Amygdala (tissue), 56 donors: ENCODE data around the gene PARD6G.
"Not testable (repeated sequence)": the region's sequence is repeated elsewhere in the genome, so short reads cannot be mapped to it uniquely, and the experiment has no call there.

Source experiments
- DNase-seq, 56 donors: peaks; one replicate each; lab custom pipeline; 2025; lab: John Stamatoyannopoulos, UW

PARD6G gene

DNA sequence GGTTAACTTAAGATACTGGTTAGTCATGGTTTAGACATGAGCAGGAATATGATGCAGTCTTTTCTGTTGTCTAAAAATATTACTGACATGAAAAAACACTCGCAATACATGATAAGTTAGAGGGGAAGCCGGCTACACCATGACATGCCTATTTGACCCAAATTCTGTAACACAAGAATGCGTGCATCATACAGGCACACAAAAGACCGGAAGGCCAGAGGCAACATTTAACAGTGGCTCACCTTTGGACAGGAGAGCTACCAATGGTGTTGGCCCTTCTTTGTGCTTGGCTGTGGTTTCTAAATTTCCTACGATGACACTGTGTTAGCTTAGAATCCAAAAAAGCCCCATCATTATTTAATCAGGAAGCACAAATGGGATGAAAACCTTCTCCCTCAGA, 4.1 kb downstream of the PARD6G start:
- no peak for DNase-seq

DNA sequence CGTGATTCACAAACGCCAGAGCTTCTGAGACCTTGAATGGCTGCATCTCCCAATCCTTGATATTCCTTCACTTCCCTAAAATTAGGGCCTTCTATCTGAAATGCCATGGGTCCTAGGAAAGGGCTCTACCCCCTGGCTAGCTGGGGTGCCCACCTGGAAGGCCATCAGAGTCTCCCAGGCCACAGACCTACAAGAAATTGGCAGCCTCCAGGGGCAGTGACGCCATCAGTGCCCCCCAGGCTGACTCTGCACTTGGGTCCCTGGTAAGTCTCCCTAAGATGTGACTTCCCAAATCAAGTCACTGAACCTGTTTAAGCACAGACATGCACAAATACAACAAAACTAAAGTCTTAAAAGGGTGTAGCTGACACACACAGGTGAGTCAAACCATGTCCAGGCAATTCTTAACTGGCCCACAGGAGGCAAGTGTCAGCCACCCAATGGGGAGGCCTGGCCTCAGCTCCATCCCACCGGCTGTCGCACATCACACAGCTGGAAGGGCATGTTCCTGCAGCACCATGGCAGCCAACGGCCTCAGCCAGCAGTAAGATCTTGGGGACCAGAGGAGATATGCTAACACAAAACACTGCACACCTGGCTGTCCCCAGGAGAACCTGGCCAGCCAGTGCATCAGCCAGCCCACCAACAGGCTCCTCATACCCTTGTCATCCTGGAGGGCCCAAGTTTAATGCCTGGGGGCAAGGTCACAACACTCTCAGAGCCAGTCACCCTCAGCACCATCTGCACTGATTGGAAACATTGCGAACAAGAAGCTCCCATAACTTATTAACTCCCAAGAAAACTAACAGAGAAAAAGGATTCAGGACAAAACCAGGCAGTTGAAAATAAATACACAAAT, 5.2 kb downstream of the PARD6G start:
- no peak for DNase-seq

DNA sequence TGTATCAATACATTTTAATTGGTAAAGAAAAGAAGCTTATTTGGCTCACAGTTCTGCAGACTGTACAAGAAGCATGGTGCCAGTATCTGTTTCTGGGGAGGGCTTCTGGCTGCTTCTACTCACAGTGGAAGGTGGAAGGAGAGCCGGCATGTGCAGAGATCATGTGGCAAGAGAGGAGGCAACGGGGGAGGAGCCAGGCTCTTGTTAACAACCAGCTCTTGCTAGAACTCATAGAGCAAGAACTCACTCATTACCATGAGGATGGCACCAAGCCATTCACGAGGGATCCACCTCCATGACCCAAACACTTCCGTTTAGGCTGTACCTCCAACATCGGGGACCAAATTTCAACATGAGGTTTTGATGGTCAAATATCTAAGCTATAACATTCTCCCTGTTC, 7.5 kb downstream of the PARD6G start:
- DNase-seq = no peak

DNA sequence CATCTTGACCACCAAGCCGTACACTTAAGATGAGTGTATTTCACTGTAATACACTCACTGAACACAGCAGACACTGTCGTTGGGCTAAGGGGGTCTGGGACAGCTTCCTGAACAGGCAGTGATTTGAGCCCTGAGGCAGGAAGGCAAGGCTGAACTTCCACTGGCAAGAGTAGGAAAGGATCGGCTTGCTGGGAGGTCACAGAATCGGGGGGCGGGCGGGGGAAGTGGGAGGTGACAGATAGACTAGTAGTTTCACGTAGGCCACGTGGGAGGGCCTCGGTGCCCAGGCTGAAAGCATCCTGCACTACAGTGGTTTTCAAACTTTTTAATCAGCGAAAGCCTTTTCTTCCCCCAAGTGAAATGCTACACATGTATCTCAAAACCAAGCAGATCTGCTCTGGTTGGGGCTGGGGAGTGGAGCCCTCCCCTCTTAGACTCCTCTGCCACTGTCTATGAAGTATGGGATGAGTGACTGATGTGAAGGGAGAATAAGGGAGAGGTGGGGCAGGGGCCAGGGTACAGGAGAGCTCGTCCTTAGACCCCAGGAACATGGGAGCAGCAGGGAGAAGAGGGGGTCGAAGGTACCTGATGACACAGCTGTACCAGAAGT, 8.6 kb downstream of the PARD6G start:
- DNase-seq = no peak

DNA sequence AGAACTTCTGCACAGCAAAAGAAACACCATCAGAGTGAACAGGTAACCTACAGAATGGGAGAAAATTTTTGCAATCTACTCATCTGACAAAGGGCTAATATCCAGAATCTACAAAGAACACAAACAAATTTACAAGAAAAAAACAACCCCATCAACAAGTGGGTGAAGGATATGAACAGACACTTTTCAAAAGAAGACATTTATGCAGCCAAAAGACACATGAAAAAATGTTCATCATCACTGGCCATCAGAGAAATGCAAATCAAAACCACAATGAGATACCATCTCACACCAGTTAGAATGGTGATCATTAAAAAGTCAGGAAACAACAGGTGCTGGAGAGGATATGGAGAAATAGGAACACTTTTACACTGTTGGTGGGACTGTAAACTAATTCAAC, 9.8 kb downstream of the PARD6G start:
- not testable (repeated sequence) for DNase-seq

DNA sequence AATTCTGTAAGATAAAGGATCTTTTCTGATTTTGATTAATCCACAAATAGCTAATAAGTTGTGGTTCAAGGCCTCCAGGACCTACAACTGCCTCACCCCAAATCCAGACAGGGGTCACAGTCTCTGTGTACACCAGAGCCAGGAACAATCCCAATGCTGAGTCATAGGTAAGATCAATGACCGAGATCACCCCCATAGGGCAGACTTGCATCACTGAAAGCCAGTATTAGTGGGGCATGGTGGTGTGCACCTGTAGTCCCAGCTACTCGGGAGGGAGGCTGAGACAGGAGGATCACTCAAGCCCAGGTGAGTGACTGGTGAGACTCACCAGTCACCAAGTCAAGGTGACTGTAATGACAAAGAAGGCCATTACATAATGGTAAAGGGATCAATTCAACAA, 12.9 kb downstream of the PARD6G start:
- DNase-seq = no peak

DNA sequence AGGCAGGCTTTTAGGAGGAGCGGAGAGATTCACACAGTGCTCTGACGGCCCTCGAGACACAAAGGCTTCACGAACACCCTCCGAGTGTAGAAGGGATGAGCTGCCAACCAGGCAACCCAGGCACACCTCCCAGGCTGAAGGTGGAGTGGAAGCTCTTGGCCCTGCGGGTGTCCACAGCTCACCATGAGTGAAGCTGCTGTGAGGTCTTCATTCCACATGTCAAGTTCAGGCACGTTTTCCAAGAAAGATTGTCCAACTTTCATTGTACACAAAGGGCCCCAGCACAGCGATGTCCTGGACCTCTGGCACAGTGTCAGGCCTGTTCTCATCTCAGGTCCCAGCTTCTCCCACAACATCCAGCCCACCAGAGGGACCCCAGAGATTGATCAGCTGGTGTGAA, 13.4 kb downstream of the PARD6G start:
- DNase-seq = no peak

DNA sequence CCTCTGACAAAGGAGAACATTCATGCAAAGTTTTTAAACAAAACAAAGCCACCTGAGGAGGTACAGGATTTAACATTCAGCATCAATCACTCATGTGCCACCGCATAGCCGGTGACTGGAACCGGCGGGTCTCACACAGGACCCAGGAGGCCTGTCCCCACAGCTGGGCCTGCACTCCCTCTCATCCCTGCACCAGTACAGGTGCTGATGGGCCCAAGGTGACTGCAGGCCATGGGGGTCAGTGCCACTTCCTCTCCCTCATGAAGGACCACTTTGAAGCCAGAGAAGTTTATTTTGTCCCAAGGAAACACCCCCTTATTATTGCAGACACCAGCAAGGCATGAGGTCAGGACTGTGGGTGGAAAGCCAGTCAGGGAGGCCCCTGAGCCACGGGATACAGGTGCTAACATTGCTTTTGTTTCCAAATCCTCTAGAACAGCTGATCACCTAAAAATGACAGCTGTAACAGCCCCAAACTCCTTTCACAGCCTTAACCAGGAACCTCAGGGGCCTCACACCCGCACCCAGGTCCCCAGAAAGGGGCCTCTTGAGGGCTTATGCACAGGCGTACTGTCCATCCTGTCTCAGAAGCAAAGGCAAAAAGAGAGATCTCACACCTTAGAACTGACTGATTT, 14.0 kb downstream of the PARD6G start:
- DNase-seq = no peak

DNA sequence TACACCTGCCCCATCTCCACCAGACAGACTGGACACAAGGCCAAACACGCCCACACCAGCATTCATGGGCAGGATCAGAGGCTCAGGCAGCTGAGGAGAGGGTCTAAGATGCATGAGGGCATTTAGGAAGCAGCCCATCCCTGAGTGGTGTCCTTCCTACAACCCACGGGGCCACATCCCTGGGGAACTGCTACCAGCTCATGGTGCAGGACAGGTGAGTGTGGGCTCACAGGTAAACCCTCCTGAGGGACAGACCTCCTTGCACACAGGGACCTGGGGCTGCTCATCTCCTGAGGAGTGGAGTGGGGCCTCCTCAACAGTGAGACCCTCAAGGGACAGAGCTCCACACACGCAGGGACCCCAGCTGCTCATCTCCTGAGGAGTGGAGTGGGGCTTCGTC, 14.6 kb downstream of the PARD6G start:
- DNase-seq = no peak

DNA sequence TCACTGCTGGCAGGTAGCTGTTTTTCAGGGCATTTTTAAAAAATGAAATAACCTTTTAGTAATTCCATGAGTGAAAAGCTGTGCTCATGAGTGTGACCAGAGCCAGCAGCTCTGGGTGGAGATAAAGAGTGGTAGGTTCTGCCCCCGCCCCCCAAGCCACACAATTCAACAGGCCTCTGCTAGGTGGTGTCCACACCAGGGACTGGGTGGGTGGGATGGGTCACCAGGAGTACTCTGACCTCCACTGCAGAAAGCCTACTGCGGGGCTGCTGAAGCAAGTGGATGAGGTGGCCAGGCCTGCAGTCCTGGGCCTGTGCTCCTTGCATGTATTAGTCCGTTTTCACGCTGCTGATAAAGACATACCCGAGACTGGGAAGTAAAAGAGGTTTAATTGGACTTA, 15.3 kb downstream of the PARD6G start:
- DNase-seq = no peak

DNA sequence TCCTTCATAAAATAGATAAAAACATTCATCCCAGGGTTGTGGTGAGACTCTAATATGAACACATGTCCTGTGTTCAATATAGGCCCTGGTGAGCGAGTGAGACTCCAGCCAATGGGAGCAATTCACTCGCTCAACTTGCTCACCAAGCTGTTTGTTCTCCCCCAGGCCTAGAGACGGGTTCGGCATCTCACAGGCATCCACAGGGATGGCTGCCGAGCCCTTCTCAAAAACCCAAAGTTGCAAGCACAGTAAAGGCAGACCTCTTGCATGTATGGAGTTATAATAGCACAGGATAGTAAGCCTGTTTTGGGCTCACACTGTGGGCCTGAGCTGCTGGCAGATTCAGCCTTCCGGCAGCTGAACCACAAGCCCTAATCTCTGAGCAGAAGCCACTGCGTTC, 15.7 kb downstream of the PARD6G start:
- no peak for DNase-seq

DNA sequence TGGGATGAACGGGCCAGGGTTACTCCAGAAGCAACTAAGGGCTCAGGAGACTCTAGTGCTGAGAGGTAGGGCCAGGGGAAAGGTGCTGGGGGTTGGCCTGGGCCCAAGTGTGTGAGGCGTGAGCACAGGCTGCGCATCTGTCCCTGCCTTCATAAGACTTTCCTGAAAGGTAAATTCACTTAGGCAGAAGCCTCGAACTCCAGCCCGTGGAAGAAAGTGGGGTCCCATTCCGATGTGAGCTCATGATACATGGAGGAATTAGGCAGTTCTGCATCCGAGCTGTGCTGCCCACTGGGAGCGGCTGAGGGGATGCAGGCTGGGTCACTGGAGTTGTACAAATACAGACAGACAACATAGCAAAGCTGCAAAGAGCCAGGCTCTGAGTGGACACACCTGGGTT, 16.2 kb downstream of the PARD6G start:
- no peak for DNase-seq

DNA sequence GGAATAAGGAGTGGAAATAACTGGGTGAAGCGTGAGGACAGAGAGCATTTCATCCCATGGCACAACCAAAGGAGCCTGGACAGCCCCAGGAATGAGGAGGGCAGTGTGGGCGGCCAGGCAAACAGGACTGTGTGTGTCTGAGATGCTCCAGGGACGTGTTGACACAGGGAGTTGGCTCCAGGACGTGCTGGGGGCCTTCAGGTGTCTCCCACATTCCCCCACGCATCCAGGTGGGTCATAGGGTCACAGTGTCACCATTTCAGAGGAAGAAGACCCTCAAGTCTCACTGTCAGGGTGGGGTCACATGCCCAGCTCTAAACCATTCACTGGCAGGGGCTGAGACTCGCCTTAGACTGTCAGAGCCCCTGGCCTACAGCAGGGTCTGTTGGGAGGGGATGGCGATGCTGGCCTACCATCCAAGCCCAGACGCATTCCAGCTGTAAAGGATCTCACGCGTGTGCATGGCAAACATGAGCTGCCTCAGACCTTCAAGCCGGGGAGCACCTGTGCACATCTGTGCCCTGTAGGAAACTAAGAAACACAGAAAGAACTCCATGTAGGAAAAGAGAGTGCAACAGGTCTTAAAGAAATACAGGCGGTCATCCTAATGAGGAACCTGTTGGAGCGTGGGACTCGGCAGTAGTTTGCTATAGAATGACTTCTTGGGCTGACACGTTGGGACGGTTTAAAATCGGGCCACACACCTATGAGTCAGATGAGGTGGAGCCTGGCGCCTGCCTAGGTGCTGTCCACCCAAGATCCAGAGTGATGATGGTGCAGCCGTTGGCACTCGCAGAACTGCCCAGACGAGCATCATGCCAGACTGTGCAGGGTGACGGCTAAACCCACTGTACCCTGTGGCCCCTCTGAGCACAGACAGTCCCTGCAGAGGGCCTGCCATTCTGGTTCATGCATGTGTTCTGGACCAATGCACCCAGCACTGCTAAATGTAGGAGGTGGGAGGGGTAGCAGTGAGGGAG, 17.3 kb downstream of the PARD6G start:
- DNase-seq = no peak

DNA sequence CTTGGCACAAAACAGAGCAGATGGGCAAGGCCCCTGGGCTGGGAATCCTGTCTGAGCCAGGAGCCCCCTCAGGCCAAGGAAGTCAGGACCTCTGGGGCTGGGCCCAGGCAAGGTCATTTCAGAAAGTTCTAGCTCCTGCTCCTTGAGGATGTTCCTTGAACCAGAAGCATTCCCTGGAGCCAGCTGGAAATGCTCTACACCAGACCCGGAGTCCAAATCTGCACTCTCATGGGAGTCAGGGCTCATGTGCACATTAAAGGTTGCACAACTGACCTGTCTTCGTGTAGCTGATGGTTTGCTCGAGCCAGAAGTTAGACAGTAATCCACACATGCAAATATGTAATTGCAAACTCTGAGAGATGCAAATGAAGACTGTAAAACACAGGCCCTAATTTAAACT, 18.0 kb downstream of the PARD6G start:
- no peak for DNase-seq

DNA sequence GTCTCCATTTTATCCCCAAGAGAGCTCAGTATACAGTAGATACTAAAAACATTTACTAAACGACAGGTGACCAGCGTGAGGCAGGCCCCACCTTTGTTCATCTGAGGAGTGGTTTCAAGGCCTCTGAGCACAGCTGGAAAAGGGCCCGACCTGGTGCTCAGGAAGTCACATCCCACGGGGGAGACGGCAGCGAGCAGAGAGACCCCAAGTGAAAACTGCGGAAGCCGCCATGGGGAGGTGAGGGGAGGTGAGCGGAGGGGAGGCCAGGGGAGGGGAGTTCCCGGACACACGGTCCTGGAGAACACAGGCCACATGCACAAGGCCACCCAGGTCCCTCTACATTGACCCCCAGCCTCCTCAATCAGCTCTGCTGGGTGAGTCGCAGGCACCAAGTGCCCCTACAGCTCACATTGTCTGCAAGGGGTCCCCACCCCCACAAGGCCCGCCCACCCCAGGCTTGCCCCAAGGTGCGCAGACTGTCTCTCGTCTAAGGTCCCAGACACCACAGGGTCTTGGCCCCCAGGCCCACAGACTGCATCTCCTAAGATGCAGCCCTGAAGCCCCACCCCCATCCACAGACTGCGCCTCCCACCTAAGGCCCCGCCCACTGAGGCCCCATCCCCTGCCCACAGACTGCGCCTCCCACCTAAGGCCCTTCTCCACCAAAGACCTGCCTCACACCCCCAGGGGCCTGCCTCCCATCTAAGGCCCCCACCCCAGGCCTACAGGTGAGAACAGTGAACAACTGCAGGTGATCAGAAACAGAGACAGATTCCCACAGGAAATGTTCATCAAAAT, 19.1 kb downstream of the PARD6G start:
- no peak for DNase-seq

DNA sequence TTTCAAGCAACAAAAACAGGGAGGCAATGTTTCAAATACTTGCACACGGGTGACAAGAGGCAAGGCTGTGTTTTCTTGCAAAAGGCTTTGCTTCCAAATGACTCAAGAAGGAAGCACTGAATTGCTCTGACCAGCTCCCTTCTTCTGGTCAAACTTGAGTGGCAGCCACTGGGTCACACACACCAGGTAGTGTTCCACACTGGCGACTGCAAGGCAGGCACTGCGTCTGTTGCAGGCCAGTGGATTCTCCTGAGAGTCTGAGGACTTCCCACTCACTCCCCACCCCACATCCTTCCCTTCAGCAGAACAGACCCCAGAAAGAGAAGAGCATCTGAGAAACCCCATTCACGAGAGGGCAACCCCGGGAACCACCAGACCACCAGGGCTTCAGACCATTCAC, 19.8 kb downstream of the PARD6G start:
- DNase-seq = no peak

DNA sequence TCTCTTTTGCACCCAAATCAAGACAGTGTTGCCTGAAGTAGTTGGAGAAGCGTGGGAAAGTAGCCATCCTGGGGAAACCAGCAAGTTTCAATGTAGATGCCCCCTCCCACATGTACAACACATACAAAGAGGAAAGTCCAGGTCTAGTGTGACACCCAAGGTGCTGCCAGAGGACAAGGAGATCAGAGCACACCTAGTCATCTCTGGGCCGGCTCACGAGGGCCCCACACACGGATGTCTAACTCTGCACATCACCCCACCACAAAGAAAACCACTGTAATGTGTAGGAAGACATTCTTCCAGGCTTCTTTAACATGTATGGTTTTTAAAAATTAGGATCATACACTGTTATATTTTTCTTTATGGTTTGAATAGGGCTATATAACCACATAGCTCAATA, 21.6 kb downstream of the PARD6G start:
- no peak for DNase-seq

DNA sequence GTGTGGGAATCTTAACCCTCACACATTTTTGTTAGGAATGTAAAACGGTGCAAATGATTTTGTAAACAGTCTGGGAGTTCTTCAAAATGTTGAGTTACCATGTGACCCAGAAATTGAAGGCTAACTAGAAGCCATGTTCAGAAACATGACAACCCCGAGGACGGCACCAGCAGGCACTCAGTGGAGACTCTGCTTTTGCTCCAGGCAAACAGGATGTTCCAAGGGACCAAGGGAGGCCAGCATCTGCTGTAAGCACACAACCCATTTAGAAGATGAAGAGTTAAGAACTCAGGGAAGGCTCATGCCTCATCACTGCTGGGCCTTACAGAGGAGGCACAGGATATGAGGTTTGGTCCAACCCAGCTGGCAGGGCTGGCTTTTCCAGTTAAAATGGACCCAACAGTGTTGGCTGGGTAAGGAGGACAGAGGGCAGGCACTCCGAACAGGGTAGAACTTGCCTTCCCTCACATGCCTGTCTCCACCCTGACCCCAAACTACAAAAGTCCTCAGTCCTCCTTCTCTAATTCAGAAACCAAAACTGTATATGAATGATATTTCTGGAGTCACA, 23.6 kb downstream of the PARD6G start:
- DNase-seq = no peak

DNA sequence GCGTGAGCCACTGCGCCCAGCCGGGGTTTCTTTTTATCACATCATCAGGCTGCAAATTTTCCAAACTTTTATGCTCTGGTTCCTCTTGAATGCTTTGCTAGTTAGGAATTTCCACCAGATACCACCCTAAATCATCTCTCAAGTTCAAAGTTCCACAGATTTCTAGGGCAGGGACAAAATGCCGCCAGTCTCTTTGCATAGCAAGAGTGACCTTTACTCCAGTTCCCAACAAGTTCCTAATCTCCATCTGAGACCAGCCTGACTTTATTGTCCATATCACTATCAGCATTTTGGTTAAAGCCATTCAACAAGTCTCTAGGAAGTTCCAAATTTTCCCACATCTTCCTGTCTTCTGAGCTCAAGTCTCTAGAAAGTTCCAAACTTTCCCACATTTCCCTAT, 27.8 kb downstream of the PARD6G start:
- DNase-seq = not testable (repeated sequence)
